Keratinocyte (primary cell): ENCODE measurements around the gene CAMSAP3. TPM values are rescaled to one million over a fixed set of nuclear protein-coding genes. Genes with fewer than 3 reads are reported as not detected.

Source experiments
- DNase-seq: peaks from one replicate; pipeline ENCODE4 v3.0.0-alpha.2; 2011; ENCODE audit warnings: low read depth, missing footprints, low spot score
- FAIRE-seq: peaks from 2 replicates; lab custom pipeline; 2011; peaks lifted over from hg19 to GRCh38; lab: Jason Lieb, UNC
- H2AFZ ChIP-seq: 2 replicates; pipeline ENCODE4 v1.6.0; 2012; ENCODE audit warnings: low read length, control low read depth, inconsistent platforms; ENCODE audit not compliant: control insufficient read depth
- H3K27ac ChIP-seq: 2 replicates; pipeline ENCODE4 v1.5.1; 2011; ENCODE audit warnings: low read length; ENCODE audit not compliant: control insufficient read depth, insufficient read depth
- H3K27me3 ChIP-seq: 3 replicates; pipeline ENCODE4 v1.6.0; 2011; ENCODE audit warnings: low read length; ENCODE audit not compliant: control insufficient read depth, insufficient read depth; ENCODE audit errors: extremely low read depth
- H3K36me3 ChIP-seq, 2 experiments: 2 replicates in 1 of 2; 3 replicates in 1 of 2; pipeline ENCODE4 v1.5.1; 2011; ENCODE audit warnings: low read length in 2 of 2, mild to moderate bottlenecking in 1 of 2; ENCODE audit not compliant: control insufficient read depth in 2 of 2, insufficient read depth in 2 of 2; ENCODE audit errors: extremely low read depth in 1 of 2
- H3K4me1 ChIP-seq: 3 replicates; pipeline ENCODE4 v1.5.1; 2011; ENCODE audit warnings: low read length; ENCODE audit not compliant: control insufficient read depth, insufficient read depth; ENCODE audit errors: extremely low read depth
- H3K4me2 ChIP-seq: 3 replicates; pipeline ENCODE4 v1.6.0; 2011; ENCODE audit warnings: low read depth, low read length; ENCODE audit not compliant: control insufficient read depth, insufficient read depth; ENCODE audit errors: extremely low read depth
- H3K4me3 ChIP-seq, 3 experiments: fragments of 200-600 bp in 1 of 3; sonication (generic) in 1 of 3; 2 replicates in 2 of 3; 3 replicates in 1 of 3; pipeline ENCODE4 v1.5.1; 2011 to 2016; ENCODE audit warnings: low read length in 3 of 3, mild to moderate bottlenecking in 3 of 3, control low read depth in 2 of 3, inconsistent platforms in 1 of 3, low read depth in 1 of 3, mixed read lengths in 1 of 3, mixed run types in 1 of 3, moderate library complexity in 1 of 3; ENCODE audit not compliant: control insufficient read depth in 2 of 3, insufficient read depth in 2 of 3; ENCODE audit errors: extremely low read depth in 1 of 3
- H3K79me2 ChIP-seq: 2 replicates; pipeline ENCODE4 v1.6.0; 2012; ENCODE audit warnings: low read length; ENCODE audit not compliant: control insufficient read depth, insufficient read depth
- H3K9ac ChIP-seq: 3 replicates; pipeline ENCODE4 v1.6.0; 2011; ENCODE audit warnings: low read length; ENCODE audit not compliant: control insufficient read depth, insufficient read depth; ENCODE audit errors: extremely low read depth
- H3K9me1 ChIP-seq: 3 replicates; pipeline ENCODE4 v1.6.0; 2011; ENCODE audit warnings: low read length; ENCODE audit not compliant: control insufficient read depth, insufficient read depth; ENCODE audit errors: extremely low read depth
- H3K9me3 ChIP-seq: 2 replicates; pipeline ENCODE4 v1.5.1; 2012; ENCODE audit warnings: low read depth, low read length; ENCODE audit not compliant: control insufficient read depth
- H4K20me1 ChIP-seq: 3 replicates; pipeline ENCODE4 v1.6.0; 2011; ENCODE audit warnings: low read length; ENCODE audit not compliant: control insufficient read depth, insufficient read depth; ENCODE audit errors: extremely low read depth
- EZH2 ChIP-seq: IDR thresholded peaks from one replicate; pipeline ENCODE4 v1.6.1; 2012; ENCODE audit warnings: inconsistent platforms, mild to moderate bottlenecking, low read length, moderate library complexity
- dilution Hi-C: fragments of 300-500 bp; cut with MboI; formaldehyde crosslinking; loops from one replicate; pipeline ENCODE4 v1.7.0; 2020; ENCODE audit warnings: low sequenced_read_pairs; ENCODE audit not compliant: extremely low pct_ligation_motif_present
- polyA plus RNA-seq, 5 experiments: library from polyadenylated mRNA; depleted of rRNA in 3 of 5; stranded (reverse) in 3 of 5; stranded (forward) in 1 of 5; unstranded in 1 of 5; fragments of >200 nt; gene quantifications; 1 replicate in 1 of 5; 2 replicates in 3 of 5; 3 replicates in 1 of 5; pipeline versions ENCODE4 v1.2.1 to v1.2.3, GENCODE V29; 2011 to 2012; ENCODE audit warnings: missing spikeins in 2 of 5, low read depth in 1 of 5, low replicate concordance in 1 of 5
- TF ChIP-seq, protein P1 (sequence below), 3 experiments: IDR thresholded peaks in 1 of 3; conservative IDR thresholded peaks in 1 of 3; optimal IDR thresholded peaks in 1 of 3; 2 replicates in 2 of 3; 3 replicates in 1 of 3; pipeline versions ENCODE3 to v1.5.1; 2011; ENCODE audit warnings: low read length in 3 of 3, mild to moderate bottlenecking in 3 of 3, moderate library complexity in 2 of 3, control low read depth in 1 of 3, inconsistent platforms in 1 of 3; ENCODE audit not compliant: insufficient read depth in 2 of 3; ENCODE audit errors: extremely low read depth in 1 of 3

CAMSAP3 gene
- polyA plus RNA-seq, 1 donor (not counting 4 experiments of a cell fraction or from before 2014, with no cell fraction given): 2.4 TPM

DNA sequence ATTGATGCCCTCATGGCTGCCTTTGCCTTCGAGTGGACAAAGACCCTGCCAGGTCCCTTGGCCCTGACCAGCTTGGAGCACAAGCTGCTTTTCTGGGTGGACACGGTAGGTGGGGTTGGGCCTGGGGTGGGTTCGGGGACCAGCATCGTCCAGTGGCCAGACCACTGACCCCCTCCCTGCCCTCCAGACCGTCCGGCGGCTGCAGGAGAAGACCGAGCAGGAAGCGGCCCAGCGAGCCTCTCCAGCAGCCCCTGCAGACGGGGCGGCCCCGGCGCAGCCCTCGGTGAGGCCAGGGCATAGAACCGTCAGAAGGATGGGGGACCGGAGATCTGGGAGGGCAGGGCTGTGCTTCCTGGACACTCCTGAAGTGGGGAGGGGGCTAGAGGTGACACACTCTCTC lies 10.6 kb downstream of the CAMSAP3 start:
- Histone ChIP-seq H3K27me3 (no peaks in the 10 kb centered on the region), H3K9me1 (no peaks in the 10 kb centered on the region), H3K9ac (no peak overlapping the region), H3K4me2 (no peak overlapping the region), H3K36me3 (peaks cover 8 to 13% of the 10 kb centered on the region in 2 experiments), H4K20me1 (no peaks in the 10 kb centered on the region), H2AFZ (no peak overlapping the region), H3K9me3 (no peaks in the 10 kb centered on the region), H3K79me2 (no peaks in the 10 kb centered on the region), H3K4me3 (no peak overlapping the region), H3K27ac (no peak overlapping the region), H3K4me1 (peaks cover 3% of the 10 kb centered on the region)
- DNase-seq (no peak), FAIRE-seq (no peak)
- TF ChIP-seq, protein P1, sequence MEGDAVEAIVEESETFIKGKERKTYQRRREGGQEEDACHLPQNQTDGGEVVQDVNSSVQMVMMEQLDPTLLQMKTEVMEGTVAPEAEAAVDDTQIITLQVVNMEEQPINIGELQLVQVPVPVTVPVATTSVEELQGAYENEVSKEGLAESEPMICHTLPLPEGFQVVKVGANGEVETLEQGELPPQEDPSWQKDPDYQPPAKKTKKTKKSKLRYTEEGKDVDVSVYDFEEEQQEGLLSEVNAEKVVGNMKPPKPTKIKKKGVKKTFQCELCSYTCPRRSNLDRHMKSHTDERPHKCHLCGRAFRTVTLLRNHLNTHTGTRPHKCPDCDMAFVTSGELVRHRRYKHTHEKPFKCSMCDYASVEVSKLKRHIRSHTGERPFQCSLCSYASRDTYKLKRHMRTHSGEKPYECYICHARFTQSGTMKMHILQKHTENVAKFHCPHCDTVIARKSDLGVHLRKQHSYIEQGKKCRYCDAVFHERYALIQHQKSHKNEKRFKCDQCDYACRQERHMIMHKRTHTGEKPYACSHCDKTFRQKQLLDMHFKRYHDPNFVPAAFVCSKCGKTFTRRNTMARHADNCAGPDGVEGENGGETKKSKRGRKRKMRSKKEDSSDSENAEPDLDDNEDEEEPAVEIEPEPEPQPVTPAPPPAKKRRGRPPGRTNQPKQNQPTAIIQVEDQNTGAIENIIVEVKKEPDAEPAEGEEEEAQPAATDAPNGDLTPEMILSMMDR (optimal IDR thresholded peaks at IDR 0.05 in 1 of 3, IDR thresholded peaks at IDR 0.05 in 1 of 3, conservative IDR thresholded peaks at IDR 0.05 in 1 of 3; ENCODE audit: extremely low read depth in 1 of 3, insufficient read depth in 2 of 3, low read length in 3 of 3): no peak
- TF ChIP-seq EZH2: no peak
- dilution Hi-C loops: no loop called here

DNA sequence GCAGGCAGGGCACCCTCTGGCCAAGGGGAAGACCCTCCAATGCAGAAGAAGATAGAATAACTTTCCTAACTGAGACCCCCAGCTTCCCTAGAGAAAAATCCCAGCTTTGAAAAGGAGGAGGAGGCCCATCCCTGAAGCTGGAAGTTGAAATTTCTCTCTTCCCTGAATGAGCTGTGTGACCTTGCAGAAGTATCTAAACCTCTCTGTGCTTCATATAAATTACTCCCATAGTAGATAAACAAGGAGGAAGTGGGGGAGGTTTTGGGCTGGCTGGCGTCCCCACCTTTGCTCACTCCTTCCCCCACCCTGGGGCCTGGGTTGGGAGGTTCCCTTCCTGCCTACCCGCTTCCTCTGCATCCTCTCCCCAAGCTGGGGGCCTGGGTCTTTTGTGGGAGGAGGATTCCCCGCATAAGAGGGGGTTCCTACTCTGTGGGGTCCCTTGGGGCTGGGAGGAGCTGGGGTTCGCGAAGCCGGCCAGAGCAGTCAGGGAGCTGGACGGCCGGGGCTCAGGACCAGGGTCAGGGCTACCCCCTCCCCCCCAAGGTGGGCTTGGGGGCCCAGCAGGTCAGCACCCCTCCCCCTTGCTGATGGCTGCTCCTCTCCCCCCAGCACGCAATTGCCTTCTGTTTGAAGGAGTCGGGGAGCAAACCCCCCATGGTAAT lies 11.7 kb downstream of the CAMSAP3 start:
- FAIRE-seq: no peak

More for the DNA sequence above, 11.7 kb downstream of the CAMSAP3 start:
- no peak overlapping the region for H3K9ac ChIP-seq
- TF ChIP-seq, protein P1 (optimal IDR thresholded peaks at IDR 0.05 in 1 of 3, IDR thresholded peaks at IDR 0.05 in 1 of 3, conservative IDR thresholded peaks at IDR 0.05 in 1 of 3; ENCODE audit: extremely low read depth in 1 of 3, insufficient read depth in 2 of 3, low read length in 3 of 3): no peak
- TF ChIP-seq EZH2: no peak
- H3K79me2 ChIP-seq: no peaks in the 10 kb centered on the region
- DNase-seq: no peak
- no peak overlapping the region for H3K4me2 ChIP-seq
- no peaks in the 10 kb centered on the region for H4K20me1 ChIP-seq
- peaks cover under 1% of the 10 kb centered on the region for H3K4me1 ChIP-seq
- no peak overlapping the region for H2AFZ ChIP-seq
- dilution Hi-C loops: no loop called here
- no peaks in the 10 kb centered on the region for H3K9me3 ChIP-seq
- H3K9me1 ChIP-seq: no peaks in the 10 kb centered on the region
- no peaks in the 10 kb centered on the region for H3K27me3 ChIP-seq
- H3K4me3 ChIP-seq: no peak overlapping the region
- H3K36me3 ChIP-seq: peaks cover 10 to 14% of the 10 kb centered on the region in 2 experiments
- no peak overlapping the region for H3K27ac ChIP-seq
